Adrenal gland (tissue), 5 donors: Measurements from ENCODE around the gene C7orf57.

Experiments used
- CTCF ChIP-seq, 6 experiments: fragments of 450-650 bp in 4 of 6; fragments of 200-600 bp in 2 of 6; sonication (generic) in 1 of 6; IDR thresholded peaks; 1 replicate in 5 of 6; 2 replicates in 1 of 6; pipeline versions ENCODE4 v1.5.1 to v1.8.0; 2016 to 2021; ENCODE audit warnings: antibody characterized with exemption in 6 of 6, mild to moderate bottlenecking in 2 of 6, moderate library complexity in 1 of 6
- POLR2A ChIP-seq, 2 donors: fragments of 450-650 bp; IDR thresholded peaks; one replicate each; pipeline ENCODE4 v1.6.1; 2017; ENCODE audit warnings: antibody characterized with exemption in 2 of 2, mild to moderate bottlenecking in 2 of 2, moderate library complexity in 1 of 2
- donor health status: DM: no; HTN: no; CAD: no.

GRCh38 chr7:48101968-48102367 lies 66.6 kb downstream of the C7orf57 start:
- TF ChIP-seq CTCF (IDR thresholded peaks at IDR 0.05) (peak in 1 of 6 experiments; percentile 6), POLR2A (IDR thresholded peaks at IDR 0.05) (no peak)
